ENCODE results near the gene GRM6.

The GRM6 gene

GRCh38 chr5:178983728-178984127 is 11.4 kb downstream of the GRM6 start:
- no peak for DNase-seq

- DNase-seq = no peak
These were observed 12.2 kb downstream of the GRM6 start for GRCh38 chr5:178982941-178983340.

DNA sequence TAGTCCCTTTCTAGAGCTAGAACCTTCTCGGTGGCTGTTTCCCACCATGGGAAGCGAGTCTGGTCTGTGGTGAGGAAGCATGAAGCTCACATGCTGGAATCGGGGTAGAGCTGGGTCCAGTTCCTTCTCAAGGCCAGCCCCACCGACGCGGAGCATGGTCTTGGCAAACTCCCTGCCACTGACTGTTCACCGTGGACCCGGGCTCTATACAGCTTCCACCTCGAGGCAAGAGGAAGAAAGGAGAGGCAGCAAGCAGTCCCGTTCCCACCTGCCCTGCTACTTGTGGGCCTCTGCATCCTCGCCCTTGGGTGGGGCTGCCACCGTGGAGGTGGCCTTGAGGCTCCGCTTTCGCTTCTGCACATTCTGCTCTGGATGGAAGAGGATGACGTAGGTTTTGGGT is 13.7 kb downstream of the GRM6 start:
- DNase-seq = no peak

DNA sequence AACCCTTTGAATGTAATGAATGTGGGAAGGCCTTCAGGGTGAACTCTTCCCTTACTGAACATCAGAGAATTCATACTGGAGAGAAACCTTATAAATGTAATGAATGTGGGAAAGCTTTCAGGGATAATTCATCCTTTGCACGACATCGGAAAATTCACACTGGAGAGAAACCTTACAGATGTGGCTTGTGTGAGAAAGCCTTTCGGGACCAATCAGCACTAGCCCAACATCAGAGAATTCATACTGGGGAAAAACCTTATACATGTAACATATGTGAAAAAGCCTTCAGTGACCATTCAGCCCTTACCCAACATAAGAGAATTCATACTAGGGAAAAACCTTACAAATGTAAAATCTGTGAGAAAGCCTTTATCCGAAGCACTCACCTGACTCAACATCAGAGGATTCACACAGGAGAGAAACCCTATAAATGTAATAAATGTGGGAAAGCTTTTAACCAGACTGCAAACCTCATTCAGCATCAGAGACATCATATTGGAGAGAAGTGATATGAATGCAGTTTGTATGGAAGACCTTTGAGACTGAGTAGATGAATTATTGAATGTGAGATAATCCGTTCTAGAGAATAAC is 29.6 kb downstream of the GRM6 start:
- no peak for DNase-seq

GRCh38 chr5:178941361-178941760 is 53.8 kb downstream of the GRM6 start:
- DNase-seq = peak; percentile 48

GRCh38 chr5:178940569-178941360 is 54.4 kb downstream of the GRM6 start, which contains the start of gene ZNF454:
Gene ZNF454, plus strand, starts transcription at chr5:178941198. Its CDS starts 1,594 bp downstream, at chr5:178942792.
- peak; percentile 96 for DNase-seq

GRCh38 chr5:178931846-178932760 is 63.0 kb downstream of the GRM6 start:
- DNase-seq = no peak
